Osteoblast (primary cell): ENCODE results near the gene LITAF. TPM values are rescaled to one million over a fixed set of nuclear protein-coding genes. Genes with fewer than 3 reads are reported as not detected.

Experiments used
- DNase-seq: peaks from one replicate; pipeline ENCODE4 v3.0.0; 2011; ENCODE audit warnings: low spot score, mixed read lengths; ENCODE audit not compliant: insufficient read length; ENCODE audit errors: missing footprints
- H2AFZ ChIP-seq: 2 replicates; pipeline ENCODE4 v1.6.0; 2011; ENCODE audit warnings: mild to moderate bottlenecking, low read length
- H3K27ac ChIP-seq: 2 replicates; pipeline ENCODE4 v1.5.1; 2011; ENCODE audit warnings: mild to moderate bottlenecking, low read depth, low read length, moderate library complexity
- H3K27me3 ChIP-seq: 2 replicates; pipeline ENCODE4 v1.6.0; 2012; ENCODE audit warnings: mild to moderate bottlenecking, control low read depth, inconsistent platforms, low read length, moderate library complexity; ENCODE audit not compliant: insufficient read depth
- H3K36me3 ChIP-seq: 2 replicates; pipeline ENCODE4 v1.5.1; 2011; ENCODE audit warnings: mild to moderate bottlenecking, low read length, control low read depth, moderate library complexity; ENCODE audit not compliant: insufficient read depth
- H3K4me1 ChIP-seq: 2 replicates; pipeline ENCODE4 v1.5.1; 2011; ENCODE audit warnings: mild to moderate bottlenecking, low read length, control low read depth, moderate library complexity; ENCODE audit not compliant: insufficient read depth
- H3K4me2 ChIP-seq: 2 replicates; pipeline ENCODE4 v1.6.0; 2011; ENCODE audit warnings: mild to moderate bottlenecking, low read length; ENCODE audit not compliant: insufficient read depth
- H3K4me3 ChIP-seq: fragments of 200-600 bp; sonication (generic); 3 replicates; pipeline ENCODE4 v1.5.1; 2012; ENCODE audit warnings: mild to moderate bottlenecking, low read length, inconsistent platforms; ENCODE audit not compliant: insufficient read depth
- H3K79me2 ChIP-seq: 2 replicates; pipeline ENCODE4 v1.6.0; 2012; ENCODE audit warnings: mild to moderate bottlenecking, low read length, control low read depth, inconsistent platforms; ENCODE audit not compliant: insufficient read depth
- H3K9me3 ChIP-seq: 2 replicates; pipeline ENCODE4 v1.5.1; 2011; ENCODE audit warnings: low read depth, low read length, control low read depth
- H4K20me1 ChIP-seq: 2 replicates; pipeline ENCODE4 v1.6.0; 2012; ENCODE audit warnings: mild to moderate bottlenecking, low read length, control low read depth; ENCODE audit not compliant: insufficient read depth
- CTCF ChIP-seq: IDR thresholded peaks from 2 replicates; pipeline ENCODE4 v1.5.1; 2011; ENCODE audit warnings: mild to moderate bottlenecking, low read depth, low read length, moderate library complexity; ENCODE audit errors: extremely low read depth
- total RNA-seq: library from RNA; depleted of rRNA; stranded (reverse); fragments of >200 nt; gene quantifications from 2 replicates; pipeline ENCODE4 v1.2.3, GENCODE V29; 2012

Gene LITAF
- total RNA-seq, 1 donor = 33.3 TPM

GRCh38 chr16:11619327-11619851 is 32.7 kb upstream of the LITAF start:
- H3K4me3 ChIP-seq = no peak overlapping the region
- H3K9me3 ChIP-seq = no peaks in the 10 kb centered on the region
- no peak for TF ChIP-seq CTCF
- H2AFZ ChIP-seq = peak overlapping the region; percentile 29
- no peak overlapping the region for H3K27ac ChIP-seq
- DNase-seq = no peak
- no peaks in the 10 kb centered on the region for H3K27me3 ChIP-seq
- no peak overlapping the region for H3K4me2 ChIP-seq
- no peaks in the 10 kb centered on the region for H3K79me2 ChIP-seq
- peaks cover 12% of the 10 kb centered on the region for H3K4me1 ChIP-seq
- no peaks in the 10 kb centered on the region for H3K36me3 ChIP-seq
- no peaks in the 10 kb centered on the region for H4K20me1 ChIP-seq

GRCh38 chr16:11618107-11618717 is 31.5 kb upstream of the LITAF start:
- DNase-seq = no peak
- Histone ChIP-seq H3K9me3 (no peaks in the 10 kb centered on the region), H3K27me3 (no peaks in the 10 kb centered on the region), H3K79me2 (no peaks in the 10 kb centered on the region), H3K4me2 (no peak overlapping the region), H2AFZ (no peak overlapping the region), H3K27ac (no peak overlapping the region), H4K20me1 (no peaks in the 10 kb centered on the region), H3K4me3 (no peak overlapping the region), H3K4me1 (peaks cover 12% of the 10 kb centered on the region), H3K36me3 (no peaks in the 10 kb centered on the region)
- no peak for TF ChIP-seq CTCF

GRCh38 chr16:11615748-11616447 is 29.2 kb upstream of the LITAF start:
- Histone ChIP-seq H4K20me1 (no peaks in the 10 kb centered on the region), H3K79me2 (no peaks in the 10 kb centered on the region), H3K27me3 (no peaks in the 10 kb centered on the region), H2AFZ (no peak overlapping the region), H3K4me1 (no peaks in the 10 kb centered on the region), H3K9me3 (no peaks in the 10 kb centered on the region), H3K4me2 (no peak overlapping the region), H3K4me3 (no peak overlapping the region), H3K36me3 (no peaks in the 10 kb centered on the region), H3K27ac (no peak overlapping the region)
- no peak for DNase-seq
- TF ChIP-seq CTCF = no peak

GRCh38 chr16:11614587-11615175 is 28.0 kb upstream of the LITAF start:
- no peak overlapping the region for H3K4me3 ChIP-seq
- H3K27me3 ChIP-seq = no peaks in the 10 kb centered on the region
- TF ChIP-seq CTCF = no peak
- H4K20me1 ChIP-seq = no peaks in the 10 kb centered on the region
- H2AFZ ChIP-seq = no peak overlapping the region
- no peak for DNase-seq
- no peak overlapping the region for H3K27ac ChIP-seq
- H3K4me2 ChIP-seq = no peak overlapping the region
- no peaks in the 10 kb centered on the region for H3K4me1 ChIP-seq
- no peaks in the 10 kb centered on the region for H3K36me3 ChIP-seq
- no peaks in the 10 kb centered on the region for H3K79me2 ChIP-seq
- no peaks in the 10 kb centered on the region for H3K9me3 ChIP-seq
